ENCODE data around the gene HDAC11. TPM values are rescaled to one million over a fixed set of nuclear protein-coding genes. Genes with fewer than 3 reads are reported as not detected.

HDAC11 gene
- total RNA-seq, 4 donors from 2014 or later: 15.8 to 41.0 (median 32.2) TPM

DNA sequence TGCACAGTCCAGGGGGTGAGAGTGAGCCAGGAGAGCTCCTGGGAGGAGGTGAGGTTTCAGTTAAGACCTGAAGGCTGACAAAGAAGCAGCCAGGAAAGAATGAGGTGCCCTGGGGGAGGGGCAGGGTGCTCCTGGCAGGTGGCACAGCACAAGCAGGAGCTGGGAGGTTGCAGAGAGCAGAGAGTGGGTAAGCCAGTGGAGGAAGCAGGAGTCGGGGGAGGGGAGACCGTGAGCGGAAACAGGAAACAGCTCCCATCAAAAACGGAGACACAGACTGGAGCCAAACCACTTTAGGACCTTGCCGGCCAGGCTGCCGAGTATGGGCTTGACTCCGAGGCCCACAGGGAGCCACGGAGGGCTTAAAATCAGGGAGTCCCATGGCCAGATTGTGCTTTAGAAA, 56.7 kb downstream of the HDAC11 start:
- Histone ChIP-seq H3K4me1 (peaks cover 7 to 54% (median 32%) of the 10 kb centered on the region in 4 donors), H3K27ac (replicated peaks in 1 of 4) (peak overlapping the region in 3 of 4 donors; percentile 0 to 48 (median 35)), H3K9me3 (peaks cover 0 to 4% (median under 1%) of the 10 kb centered on the region in 4 donors), H3K27me3 (peaks cover 0 to 38% (median 0%) of the 10 kb centered on the region in 4 donors), H3K36me3 (no peaks in the 10 kb centered on the region), H3K4me3 (no peak overlapping the region)
- WGBS: 10% methylated on average over 8 of the region's 8 CpGs
- intact Hi-C loops (cut with DNase I): no loop called here
- TF ChIP-seq POLR2A (IDR thresholded peaks at IDR 0.05; ENCODE audit: low read depth) (no peak), POLR2AphosphoS5 (IDR thresholded peaks at IDR 0.05) (no peak), EP300 (IDR thresholded peaks at IDR 0.05) (no peak)
- TF ChIP-seq, protein P1, sequence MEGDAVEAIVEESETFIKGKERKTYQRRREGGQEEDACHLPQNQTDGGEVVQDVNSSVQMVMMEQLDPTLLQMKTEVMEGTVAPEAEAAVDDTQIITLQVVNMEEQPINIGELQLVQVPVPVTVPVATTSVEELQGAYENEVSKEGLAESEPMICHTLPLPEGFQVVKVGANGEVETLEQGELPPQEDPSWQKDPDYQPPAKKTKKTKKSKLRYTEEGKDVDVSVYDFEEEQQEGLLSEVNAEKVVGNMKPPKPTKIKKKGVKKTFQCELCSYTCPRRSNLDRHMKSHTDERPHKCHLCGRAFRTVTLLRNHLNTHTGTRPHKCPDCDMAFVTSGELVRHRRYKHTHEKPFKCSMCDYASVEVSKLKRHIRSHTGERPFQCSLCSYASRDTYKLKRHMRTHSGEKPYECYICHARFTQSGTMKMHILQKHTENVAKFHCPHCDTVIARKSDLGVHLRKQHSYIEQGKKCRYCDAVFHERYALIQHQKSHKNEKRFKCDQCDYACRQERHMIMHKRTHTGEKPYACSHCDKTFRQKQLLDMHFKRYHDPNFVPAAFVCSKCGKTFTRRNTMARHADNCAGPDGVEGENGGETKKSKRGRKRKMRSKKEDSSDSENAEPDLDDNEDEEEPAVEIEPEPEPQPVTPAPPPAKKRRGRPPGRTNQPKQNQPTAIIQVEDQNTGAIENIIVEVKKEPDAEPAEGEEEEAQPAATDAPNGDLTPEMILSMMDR (IDR thresholded peaks at IDR 0.05): no peak
- no peak for DNase-seq (ENCODE audit: extremely low spot score)

DNA sequence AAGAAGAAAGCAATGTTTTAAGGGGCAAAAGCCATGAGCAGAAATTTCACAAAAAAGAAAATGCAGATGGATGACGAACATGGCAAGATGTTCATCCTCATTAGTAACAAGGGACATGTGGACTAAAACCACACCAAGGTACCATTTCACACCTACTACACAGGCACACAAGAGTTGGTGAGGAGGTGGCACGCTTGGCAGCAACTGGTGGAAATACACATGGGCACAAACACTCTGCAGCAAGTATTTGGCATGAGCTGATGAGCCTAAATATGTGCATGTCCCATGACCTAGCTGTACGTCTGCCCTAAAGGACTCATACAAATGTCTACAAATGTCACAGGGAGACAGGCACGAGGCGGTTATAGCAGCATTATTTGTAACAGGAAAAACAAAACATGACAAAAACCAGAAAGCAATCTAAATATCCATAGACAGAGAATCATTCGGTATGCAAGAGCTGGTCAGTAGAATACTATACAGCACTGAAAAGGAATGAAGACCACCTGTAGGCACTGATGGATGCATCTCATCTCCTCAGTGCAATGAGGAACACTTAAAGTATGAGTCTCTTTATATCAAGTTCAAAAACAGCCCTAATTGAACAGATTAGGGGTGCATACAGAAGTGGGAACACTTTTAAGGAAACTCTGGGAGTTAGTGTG, 57.3 kb downstream of the HDAC11 start:
- H3K36me3 ChIP-seq: no peaks in the 10 kb centered on the region

DNA sequence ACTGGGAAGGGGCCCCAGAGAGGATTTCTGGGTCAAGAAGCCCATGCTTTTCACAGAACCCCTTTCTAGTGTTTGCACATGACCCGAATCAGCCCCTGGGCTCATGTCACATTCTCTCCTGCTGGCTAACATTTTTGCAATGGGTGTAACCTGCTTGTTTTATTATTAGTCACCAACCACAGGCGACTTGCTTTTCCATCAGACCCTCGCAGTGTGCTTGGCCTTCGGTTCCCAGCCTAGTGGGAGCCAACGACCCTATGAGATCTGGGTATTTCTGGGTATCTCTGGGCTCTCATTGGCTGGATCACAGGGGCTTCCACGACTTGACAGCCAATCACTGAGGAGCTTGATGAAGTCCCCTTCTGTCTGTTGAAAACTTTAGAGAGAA, 57.8 kb downstream of the HDAC11 start:
- 68% methylated on average over 6 of the region's 6 CpGs for WGBS
- peaks cover 0 to 27% (median 0%) of the 10 kb centered on the region in 4 donors for H3K27me3 ChIP-seq
- peak overlapping the region; percentile 35 to 63 (median 48) for H3K27ac ChIP-seq (replicated peaks in 1 of 4)
- H3K4me3 ChIP-seq: no peak overlapping the region
- TF ChIP-seq, protein P1 (IDR thresholded peaks at IDR 0.05): no peak
- peak in 1 of 2 donors; percentile 22 for TF ChIP-seq POLR2AphosphoS5 (IDR thresholded peaks at IDR 0.05)
- no peak for DNase-seq (ENCODE audit: extremely low spot score)
- H3K36me3 ChIP-seq: no peaks in the 10 kb centered on the region
- H3K4me1 ChIP-seq: peaks cover 7 to 46% (median 24%) of the 10 kb centered on the region in 4 donors
- peaks cover 0 to 8% (median 3%) of the 10 kb centered on the region in 4 donors for H3K9me3 ChIP-seq
- intact Hi-C loops (cut with DNase I): no loop called here

More for the DNA sequence above, 57.3 kb downstream of the HDAC11 start:
- H3K9me3 ChIP-seq: peaks cover 0 to 7% (median 3%) of the 10 kb centered on the region in 4 donors
- peaks cover 0 to 32% (median 0%) of the 10 kb centered on the region in 4 donors for H3K27me3 ChIP-seq
- no peak overlapping the region for H3K4me3 ChIP-seq
- TF ChIP-seq POLR2AphosphoS5 (IDR thresholded peaks at IDR 0.05) (no peak), POLR2A (IDR thresholded peaks at IDR 0.05; ENCODE audit: low read depth) (no peak), EP300 (IDR thresholded peaks at IDR 0.05) (no peak)
- TF ChIP-seq, protein P1 (IDR thresholded peaks at IDR 0.05): no peak
- peak overlapping the region in 1 of 4 donors; percentile 35 for H3K27ac ChIP-seq (replicated peaks in 1 of 4)
- H3K4me1 ChIP-seq: peaks cover 7 to 48% (median 29%) of the 10 kb centered on the region in 4 donors
- no peak for DNase-seq (ENCODE audit: extremely low spot score)
- intact Hi-C loops (cut with DNase I): no loop called here
- 93% methylated on average over 6 of the region's 6 CpGs for WGBS

DNA sequence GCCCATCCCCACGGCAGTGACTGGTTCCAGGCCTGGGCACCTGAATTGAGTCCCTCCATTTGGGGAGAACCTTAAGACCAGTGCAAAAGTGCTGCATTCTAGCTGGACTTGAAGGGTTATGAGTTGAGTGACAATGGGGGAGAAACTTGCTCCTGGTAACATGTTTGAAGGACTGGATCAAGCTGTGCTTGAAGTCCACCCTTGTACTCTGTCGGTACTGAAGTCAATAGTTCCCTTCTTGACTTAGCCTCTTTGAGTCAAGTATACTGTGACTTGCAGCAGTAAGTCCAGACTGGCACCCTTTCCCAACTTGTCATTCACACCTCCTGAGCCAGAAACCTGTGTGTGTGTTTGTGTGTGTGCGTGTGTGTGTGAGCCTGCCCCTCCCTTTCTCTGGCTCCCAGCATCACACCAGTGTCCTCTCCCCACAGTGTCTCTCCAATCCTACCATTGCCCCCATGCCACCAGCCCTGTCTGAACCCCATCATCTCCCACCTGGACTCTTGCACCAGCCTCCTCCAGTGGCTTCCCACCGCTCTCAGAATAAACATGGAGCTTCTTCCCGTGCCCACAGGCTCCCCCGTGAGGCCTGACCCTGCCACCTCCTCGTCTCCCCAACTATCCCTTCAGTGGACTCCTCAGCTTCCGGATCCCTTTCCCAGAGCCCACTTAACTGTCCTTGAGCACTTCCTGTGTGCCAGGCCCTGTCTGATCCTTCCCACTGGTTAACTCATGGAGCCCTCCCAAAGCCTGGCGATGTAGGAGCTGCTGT, 58.6 kb downstream of the HDAC11 start:
- no peak for TF ChIP-seq EP300 (IDR thresholded peaks at IDR 0.05)
- TF ChIP-seq, protein P1 (IDR thresholded peaks at IDR 0.05): no peak
- TF ChIP-seq POLR2A (IDR thresholded peaks at IDR 0.05; ENCODE audit: low read depth): no peak
- no peak for TF ChIP-seq POLR2AphosphoS5 (IDR thresholded peaks at IDR 0.05)
- 87% methylated on average over 9 of the region's 9 CpGs for WGBS
- Histone ChIP-seq H3K27ac (replicated peaks in 1 of 4) (peak overlapping the region; percentile 41 to 63 (median 56)), H3K9me3 (peaks cover 0 to 8% (median 3%) of the 10 kb centered on the region in 4 donors), H3K27me3 (peaks cover 0 to 24% (median 0%) of the 10 kb centered on the region in 4 donors), H3K4me3 (no peak overlapping the region), H3K36me3 (no peaks in the 10 kb centered on the region), H3K4me1 (peaks cover 7 to 38% (median 20%) of the 10 kb centered on the region in 4 donors)
- intact Hi-C loops (cut with DNase I): no loop called here
- no peak for DNase-seq (ENCODE audit: extremely low spot score)
